Kidney epithelial cell (primary cell): Measurements from ENCODE around the gene DAZL. TPM values are rescaled to one million over a fixed set of nuclear protein-coding genes. Genes with fewer than 3 reads are reported as not detected.

Experiments used
- DNase-seq: peaks from one replicate; pipeline ENCODE4 v3.0.0-alpha.2; 2010; ENCODE audit warnings: low read depth
- H3K27me3 ChIP-seq: 2 replicates; pipeline ENCODE4 v1.6.0; 2011; ENCODE audit warnings: low read length; ENCODE audit not compliant: control insufficient read depth, insufficient read depth
- H3K36me3 ChIP-seq: 2 replicates; pipeline ENCODE4 v1.5.1; 2011; ENCODE audit warnings: low read length; ENCODE audit not compliant: control insufficient read depth, insufficient read depth
- H3K4me3 ChIP-seq: 2 replicates; pipeline ENCODE4 v1.5.1; 2011; ENCODE audit warnings: low read depth, mild to moderate bottlenecking, control low read depth, low read length
- CTCF ChIP-seq: IDR thresholded peaks from 2 replicates; pipeline ENCODE4 v1.5.1; 2011; ENCODE audit warnings: mild to moderate bottlenecking, moderate library complexity, low read length, control low read depth, inconsistent platforms; ENCODE audit not compliant: insufficient read depth, poor library complexity, severe bottlenecking
- total RNA-seq: library from RNA; depleted of rRNA; stranded (reverse); fragments of >200 nt; gene quantifications from 2 replicates; pipeline ENCODE4 v1.2.3, GENCODE V29; 2015

Gene DAZL
- not detected in 2 replicates for total RNA-seq

- no peak within 1 kb of the TSS for H3K4me3 ChIP-seq
- H3K36me3 ChIP-seq: no peaks in the 10 kb centered on the region
- no peaks in the 10 kb centered on the region for H3K27me3 ChIP-seq
- no peak for TF ChIP-seq CTCF
- no peak for DNase-seq
Observed at GRCh38 chr3:16604887-16605602, at the start of gene DAZL. DAZL (minus strand) TSS chr3:16605423; CDS start chr3:16605205, 218 bp downstream.

GRCh38 chr3:16654976-16655375, 49.8 kb upstream of the DAZL start:
- DNase-seq: no peak
- H3K36me3 ChIP-seq: no peaks in the 10 kb centered on the region
- H3K4me3 ChIP-seq: no peak overlapping the region
- no peaks in the 10 kb centered on the region for H3K27me3 ChIP-seq
- no peak for TF ChIP-seq CTCF

- no peaks in the 10 kb centered on the region for H3K27me3 ChIP-seq
- H3K4me3 ChIP-seq: no peak overlapping the region
- H3K36me3 ChIP-seq: no peaks in the 10 kb centered on the region
- TF ChIP-seq CTCF: no peak
- no peak for DNase-seq
Observed at GRCh38 chr3:16653712-16654111, 48.5 kb upstream of the DAZL start.

- Histone ChIP-seq H3K4me3 (no peak overlapping the region), H3K27me3 (no peaks in the 10 kb centered on the region), H3K36me3 (no peaks in the 10 kb centered on the region)
- DNase-seq: no peak
- TF ChIP-seq CTCF: no peak
Observed at GRCh38 chr3:16647668-16648067, 42.4 kb upstream of the DAZL start.

GRCh38 chr3:16639806-16640205, 34.6 kb upstream of the DAZL start:
- TF ChIP-seq CTCF: no peak
- Histone ChIP-seq H3K27me3 (no peaks in the 10 kb centered on the region), H3K36me3 (no peaks in the 10 kb centered on the region), H3K4me3 (no peak overlapping the region)
- no peak for DNase-seq

- H3K36me3 ChIP-seq: no peaks in the 10 kb centered on the region
- TF ChIP-seq CTCF: no peak
- H3K4me3 ChIP-seq: no peak overlapping the region
- DNase-seq: no peak
- H3K27me3 ChIP-seq: no peaks in the 10 kb centered on the region
Observed at GRCh38 chr3:16633948-16634347, 28.7 kb upstream of the DAZL start.
